Kidney epithelial cell (primary cell): ENCODE results near the gene TLR1. TPM values are rescaled to one million over a fixed set of nuclear protein-coding genes. Genes with fewer than 3 reads are reported as not detected.

ENCODE experiments used
- DNase-seq: peaks from one replicate; pipeline ENCODE4 v3.0.0-alpha.2; 2010; ENCODE audit warnings: low read depth
- H3K27me3 ChIP-seq: 2 replicates; pipeline ENCODE4 v1.6.0; 2011; ENCODE audit warnings: low read length; ENCODE audit not compliant: control insufficient read depth, insufficient read depth
- H3K36me3 ChIP-seq: 2 replicates; pipeline ENCODE4 v1.5.1; 2011; ENCODE audit warnings: low read length; ENCODE audit not compliant: control insufficient read depth, insufficient read depth
- H3K4me3 ChIP-seq: 2 replicates; pipeline ENCODE4 v1.5.1; 2011; ENCODE audit warnings: low read depth, mild to moderate bottlenecking, control low read depth, low read length
- CTCF ChIP-seq: IDR thresholded peaks from 2 replicates; pipeline ENCODE4 v1.5.1; 2011; ENCODE audit warnings: mild to moderate bottlenecking, moderate library complexity, low read length, control low read depth, inconsistent platforms; ENCODE audit not compliant: insufficient read depth, poor library complexity, severe bottlenecking
- total RNA-seq: library from RNA; depleted of rRNA; stranded (reverse); fragments of >200 nt; gene quantifications from 2 replicates; pipeline ENCODE4 v1.2.3, GENCODE V29; 2015

Gene TLR1
- total RNA-seq, 1 donor from 2014 or later: 0.67 TPM

- no peaks in the 10 kb centered on the region for H3K27me3 ChIP-seq
- H3K36me3 ChIP-seq: no peaks in the 10 kb centered on the region
- no peak overlapping the region for H3K4me3 ChIP-seq
- DNase-seq: no peak
- no peak for TF ChIP-seq CTCF
Observed at GRCh38 chr4:38784141-38784540, 20.4 kb downstream of the TLR1 start.

GRCh38 chr4:38783109-38783460, 21.5 kb downstream of the TLR1 start:
- Histone ChIP-seq H3K36me3 (no peaks in the 10 kb centered on the region), H3K27me3 (no peaks in the 10 kb centered on the region), H3K4me3 (no peak overlapping the region)
- no peak for TF ChIP-seq CTCF
- no peak for DNase-seq

- DNase-seq: no peak
- H3K27me3 ChIP-seq: no peaks in the 10 kb centered on the region
- no peak within 1 kb of the TSS for H3K4me3 ChIP-seq
- no peaks in the 10 kb centered on the region for H3K36me3 ChIP-seq
- TF ChIP-seq CTCF: peak; percentile 64
Observed at GRCh38 chr4:38782452-38783108, 22.0 kb downstream of the TLR1 start, which contains the start of gene TLR10. Gene TLR10, minus strand, starts transcription at chr4:38782990. Its CDS starts 7,400 bp downstream, at chr4:38775590.

GRCh38 chr4:38781854-38782261, 22.7 kb downstream of the TLR1 start:
- no peak for TF ChIP-seq CTCF
- no peaks in the 10 kb centered on the region for H3K36me3 ChIP-seq
- H3K4me3 ChIP-seq: no peak overlapping the region
- no peak for DNase-seq
- H3K27me3 ChIP-seq: no peaks in the 10 kb centered on the region

- no peaks in the 10 kb centered on the region for H3K36me3 ChIP-seq
- no peak overlapping the region for H3K4me3 ChIP-seq
- TF ChIP-seq CTCF: no peak
- no peak for DNase-seq
- H3K27me3 ChIP-seq: no peaks in the 10 kb centered on the region
Observed at GRCh38 chr4:38780833-38781484, 23.6 kb downstream of the TLR1 start.
